NCI-H69 (cell line): ENCODE measurements around the gene XRCC5.
A peak's percentile ranks its signal among the peaks of the same experiment; 100 is the strongest.
"Not testable (repeated sequence)": the region's sequence is repeated elsewhere in the genome, so short reads cannot be mapped to it uniquely, and the experiment has no call there.

Experiments
- DNase-seq: peaks from one replicate; lab custom pipeline; 2025; lab: John Stamatoyannopoulos, UW

The XRCC5 gene

DNA sequence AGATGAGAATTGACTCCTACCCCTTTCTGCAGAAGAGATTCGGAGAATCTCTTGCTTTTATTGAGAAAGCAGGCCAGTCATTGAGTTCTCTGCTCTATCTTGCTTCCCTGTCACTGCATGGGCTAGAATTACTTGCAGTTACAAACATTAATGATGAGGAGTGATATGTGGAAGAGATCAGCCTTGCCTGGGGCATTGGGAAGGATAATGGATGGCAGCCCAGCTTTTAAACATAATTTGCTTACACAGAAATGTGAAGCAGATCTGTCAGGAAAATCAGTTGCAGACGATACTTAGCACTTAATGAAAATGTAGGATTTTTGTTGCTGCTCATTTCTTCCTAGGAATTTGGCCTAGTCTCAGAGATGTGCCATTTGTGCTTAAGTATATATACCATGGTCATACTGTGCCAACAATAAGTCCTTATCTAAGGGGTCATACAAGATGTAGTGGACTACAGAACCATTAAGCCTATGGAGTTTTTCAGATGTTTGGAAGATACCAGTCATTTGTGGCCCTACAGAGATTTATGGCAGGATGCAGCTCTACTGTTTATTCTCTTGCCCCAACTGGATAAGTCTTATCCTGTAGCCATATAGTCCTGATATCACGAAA lies 92.7 kb downstream of the XRCC5 start:
- DNase-seq = peak; percentile 9

DNA sequence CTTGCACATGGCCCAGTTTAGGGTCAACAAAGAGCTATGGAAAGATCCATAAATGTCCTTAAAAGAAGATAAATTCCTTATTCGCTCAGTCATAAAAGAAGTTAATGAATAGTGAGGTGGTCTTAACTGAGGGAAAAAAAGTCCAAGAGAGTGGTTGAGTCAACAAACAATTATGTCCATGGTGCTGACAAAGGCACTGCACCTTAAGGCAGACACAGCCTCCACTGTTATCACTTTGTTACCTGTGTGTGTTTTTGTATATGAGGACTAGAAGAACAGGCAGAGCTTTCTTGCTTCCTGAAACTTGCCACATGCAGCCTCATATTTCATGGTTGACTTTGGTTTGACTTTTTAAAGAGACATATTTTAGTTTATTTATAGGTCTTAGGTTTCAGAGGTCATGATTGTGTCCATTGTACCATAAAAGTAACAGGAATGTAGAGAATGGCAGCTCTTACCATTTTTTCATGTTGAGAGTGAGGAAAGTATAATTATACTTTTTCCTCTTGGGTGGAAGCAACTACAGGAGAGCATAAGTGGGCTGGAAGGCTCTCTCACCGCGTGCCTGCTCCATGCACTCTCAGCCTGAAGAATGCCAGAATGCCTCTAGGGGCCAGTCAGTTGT lies 93.6 kb downstream of the XRCC5 start:
- no peak for DNase-seq

GRCh38 chr2:216205486-216205885 lies 96.3 kb downstream of the XRCC5 start:
- no peak for DNase-seq

GRCh38 chr2:216206041-216206703 lies 97.0 kb downstream of the XRCC5 start:
- DNase-seq = no peak

DNA sequence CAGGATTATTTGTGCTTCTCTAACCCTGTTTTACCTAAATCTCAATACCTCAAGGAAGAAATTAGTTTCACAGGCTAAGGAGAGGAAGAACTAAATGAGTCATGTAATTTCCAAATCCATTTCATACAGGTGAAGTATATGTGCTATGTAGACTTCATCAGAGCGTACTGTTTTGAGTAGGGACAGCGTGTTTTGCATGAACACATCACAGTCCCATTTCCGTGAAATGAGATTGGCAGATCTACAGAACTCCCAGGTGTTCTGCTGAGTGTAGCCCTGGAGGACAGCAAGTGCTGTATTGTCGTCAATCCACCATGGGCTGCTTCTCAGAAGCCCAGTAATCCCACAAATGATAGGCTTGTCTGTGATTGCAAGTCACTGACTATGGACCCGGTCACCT lies 97.7 kb downstream of the XRCC5 start:
- DNase-seq = no peak

DNA sequence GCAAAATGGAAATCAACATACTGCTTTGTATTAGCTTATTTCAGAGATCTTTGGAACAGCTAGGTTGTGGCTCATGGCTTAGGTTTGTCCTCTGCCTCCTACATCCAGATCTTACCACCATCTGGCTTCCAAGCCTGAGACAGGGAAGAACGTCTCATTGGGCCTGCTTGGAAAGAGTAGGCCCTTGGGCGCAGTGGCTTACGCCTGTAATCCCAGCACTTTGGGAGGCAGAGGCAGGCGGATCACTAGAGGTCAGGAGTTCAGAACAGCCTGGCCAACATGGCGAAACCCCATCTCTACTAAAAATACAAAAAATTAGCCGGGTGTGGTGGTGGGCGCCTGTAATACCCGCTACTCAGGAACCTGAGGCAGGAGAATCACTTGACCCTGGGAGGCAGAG lies 99.5 kb downstream of the XRCC5 start:
- not testable (repeated sequence) for DNase-seq

DNA sequence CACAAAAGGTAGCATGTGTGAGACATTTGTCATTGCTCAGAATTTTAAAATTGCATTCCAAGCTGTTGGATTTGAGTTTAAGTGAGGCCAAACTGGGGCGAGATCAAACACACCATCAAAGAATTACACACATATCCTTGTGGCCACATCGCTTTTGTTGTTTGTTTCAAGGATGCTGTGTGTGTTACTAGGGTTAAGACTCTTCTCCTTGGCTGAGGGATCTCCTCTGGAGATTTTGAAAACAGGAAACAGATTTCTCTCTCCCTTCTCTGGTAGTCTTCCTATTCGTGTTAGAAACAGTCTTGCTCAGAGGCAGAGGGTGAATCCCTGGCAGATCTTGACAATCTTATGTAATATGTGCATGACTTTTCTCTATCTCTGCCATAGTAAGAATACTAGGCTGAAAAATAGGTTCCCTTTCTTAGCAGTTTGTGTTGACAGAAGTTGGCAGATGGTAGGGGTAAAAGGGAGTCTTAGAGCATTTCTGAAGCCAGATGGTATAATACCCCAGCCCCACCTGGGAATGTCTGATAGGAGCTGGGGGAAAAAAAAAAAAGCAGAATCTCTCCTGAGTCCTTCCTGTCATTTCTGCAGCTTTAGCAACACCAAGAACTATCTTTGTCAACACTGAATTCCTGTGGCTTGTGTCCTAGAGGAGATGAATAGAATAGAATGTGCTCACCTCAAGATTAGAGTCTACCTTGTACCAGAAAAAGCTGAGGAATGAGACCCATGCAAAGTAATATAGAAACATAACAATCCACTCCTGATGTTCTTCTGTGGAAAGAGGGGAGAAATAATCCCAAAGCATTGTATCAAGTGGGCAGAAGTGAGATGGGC lies 101.8 kb downstream of the XRCC5 start:
- peak; percentile 46 for DNase-seq

GRCh38 chr2:216211614-216212145 lies 102.5 kb downstream of the XRCC5 start:
- no peak for DNase-seq

DNA sequence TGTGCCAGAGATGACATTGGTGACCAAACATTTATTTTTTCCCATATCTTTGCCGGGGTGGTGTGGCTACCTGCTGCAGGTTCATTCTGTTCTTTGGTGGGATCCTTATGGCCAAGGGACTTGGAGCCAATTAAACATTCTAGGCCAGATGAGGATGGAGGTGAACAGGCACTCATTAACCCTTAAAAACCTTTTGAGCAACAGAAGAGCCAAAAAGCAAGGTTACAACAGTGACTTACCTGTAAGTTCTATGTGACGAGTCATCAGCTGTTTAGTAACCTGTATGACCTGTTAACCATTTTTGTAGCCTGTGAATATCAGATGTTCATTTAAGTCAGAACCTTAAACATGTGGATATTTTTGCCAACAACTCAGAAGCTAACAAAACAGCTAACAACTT lies 105.6 kb downstream of the XRCC5 start:
- DNase-seq = no peak

- DNase-seq = peak; percentile 37
Measured at GRCh38 chr2:216215658-216216390, 106.7 kb downstream of the XRCC5 start.

DNA sequence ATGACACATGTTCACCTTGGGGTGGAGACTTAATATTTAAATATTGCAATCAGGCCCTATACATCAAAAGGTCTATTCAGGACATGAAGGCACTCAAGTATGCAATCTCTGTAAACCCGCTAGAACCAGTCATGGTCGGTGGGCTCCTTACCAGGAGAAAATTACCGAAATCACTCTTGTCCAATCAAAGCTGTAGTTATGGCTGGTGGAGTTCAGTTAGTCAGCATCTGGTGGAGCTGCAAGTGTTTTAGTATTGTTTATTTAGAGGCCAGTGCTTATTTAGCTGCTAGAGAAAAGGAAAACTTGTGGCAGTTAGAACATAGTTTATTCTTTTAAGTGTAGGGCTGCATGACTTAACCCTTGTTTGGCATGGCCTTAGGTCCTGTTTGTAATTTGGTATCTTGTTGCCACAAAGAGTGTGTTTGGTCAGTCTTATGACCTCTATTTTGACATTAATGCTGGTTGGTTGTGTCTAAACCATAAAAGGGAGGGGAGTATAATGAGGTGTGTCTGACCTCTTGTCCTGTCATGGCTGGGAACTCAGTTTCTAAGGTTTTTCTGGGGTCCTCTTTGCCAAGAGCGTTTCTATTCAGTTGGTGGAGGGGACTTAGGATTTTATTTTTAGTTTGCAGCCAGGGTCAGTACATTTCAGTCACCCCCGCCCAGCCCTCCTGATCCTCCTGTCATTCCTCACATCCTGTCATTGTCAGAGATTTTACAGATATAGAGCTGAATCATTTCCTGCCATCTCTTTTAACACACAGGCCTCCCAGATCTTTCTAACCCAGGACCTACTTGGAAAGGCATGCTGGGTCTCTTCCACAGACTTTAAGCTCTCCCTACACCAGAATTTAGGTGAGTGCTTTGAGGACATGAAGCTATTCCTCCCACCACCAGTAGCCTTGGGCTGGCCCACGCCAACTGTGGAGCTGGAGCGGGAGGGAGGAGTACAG lies 108.1 kb downstream of the XRCC5 start:
- DNase-seq = no peak

DNA sequence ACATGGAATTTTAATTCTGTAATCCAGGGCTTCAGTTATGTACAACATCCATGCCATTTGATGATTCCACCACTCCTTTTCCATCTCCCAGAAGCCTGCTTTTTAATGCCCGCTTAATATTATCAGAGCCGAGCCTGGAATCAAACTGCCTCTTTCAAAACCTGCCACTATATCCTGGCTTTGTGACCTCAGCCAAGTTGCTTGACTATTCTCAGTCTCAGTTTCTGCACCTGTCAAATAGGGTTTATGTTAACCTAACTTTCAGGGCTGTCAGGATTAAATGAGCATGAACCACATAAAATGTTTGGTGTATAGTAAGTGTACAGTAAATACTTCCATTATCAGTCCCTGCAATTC lies 108.7 kb downstream of the XRCC5 start:
- DNase-seq = no peak

DNA sequence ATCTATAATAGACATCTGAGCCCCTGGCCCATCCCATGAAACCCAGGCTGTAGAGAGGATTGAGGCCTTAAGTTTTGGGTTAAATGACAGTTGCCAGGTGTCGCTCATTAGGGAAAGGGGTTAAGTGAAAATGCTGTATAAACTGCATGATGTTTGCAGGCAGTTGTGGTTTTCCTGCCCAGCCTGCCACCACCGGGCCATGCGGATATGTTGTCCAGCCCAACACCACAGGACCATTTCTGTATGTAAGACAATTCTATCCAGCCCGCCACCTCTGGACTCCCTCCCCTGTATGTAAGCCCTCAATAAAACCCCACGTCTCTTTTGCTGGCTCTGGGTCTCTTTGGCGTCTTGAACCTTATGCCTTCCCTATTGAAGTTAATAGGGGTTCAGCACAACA lies 110.7 kb downstream of the XRCC5 start:
- no peak for DNase-seq

DNA sequence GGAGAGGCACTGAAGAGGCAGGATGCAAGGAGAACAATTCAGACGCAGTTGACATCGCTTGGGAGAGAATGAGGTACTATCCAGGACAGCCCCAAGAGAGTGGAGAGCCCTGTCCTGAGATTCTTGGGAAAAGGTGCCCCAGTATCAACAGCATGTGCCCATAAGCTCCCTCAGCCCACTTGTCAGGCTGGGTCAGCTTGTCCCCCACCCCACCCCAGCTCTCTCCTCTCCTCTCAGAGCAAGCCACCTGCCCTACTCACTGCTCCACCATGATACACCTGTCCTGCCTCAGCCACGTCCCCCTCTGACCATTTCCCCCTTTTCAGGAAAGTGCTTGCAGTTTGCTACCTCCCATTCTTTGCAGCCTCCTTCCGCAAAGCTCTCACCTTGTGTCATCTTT lies 111.8 kb downstream of the XRCC5 start:
- no peak for DNase-seq

DNA sequence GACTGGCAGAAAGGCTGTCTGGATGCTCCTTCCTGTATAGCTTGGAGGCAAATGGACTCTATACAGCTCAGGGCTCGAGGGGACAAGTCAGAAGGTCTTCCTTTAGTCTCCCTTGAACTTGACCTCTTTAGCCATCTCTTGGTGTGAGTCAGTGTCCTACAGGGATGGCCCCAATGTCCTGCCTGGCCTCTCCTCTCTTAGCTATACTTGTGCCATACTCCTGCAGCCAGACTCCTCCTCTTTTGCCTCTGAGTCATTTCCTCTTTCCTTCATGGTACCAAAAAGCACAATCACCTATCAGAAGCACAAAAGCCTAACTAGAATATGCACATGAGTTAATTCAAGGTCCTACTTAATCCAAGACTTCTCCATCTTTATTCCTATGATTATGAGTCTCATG lies 112.7 kb downstream of the XRCC5 start:
- DNase-seq = no peak

- peak; percentile 32 for DNase-seq
Measured at GRCh38 chr2:216222650-216223352, 113.7 kb downstream of the XRCC5 start.

- DNase-seq = no peak
Measured at GRCh38 chr2:216224388-216224787, 115.2 kb downstream of the XRCC5 start.

- no peak for DNase-seq
Measured at GRCh38 chr2:216229277-216229914, 120.2 kb downstream of the XRCC5 start.

DNA sequence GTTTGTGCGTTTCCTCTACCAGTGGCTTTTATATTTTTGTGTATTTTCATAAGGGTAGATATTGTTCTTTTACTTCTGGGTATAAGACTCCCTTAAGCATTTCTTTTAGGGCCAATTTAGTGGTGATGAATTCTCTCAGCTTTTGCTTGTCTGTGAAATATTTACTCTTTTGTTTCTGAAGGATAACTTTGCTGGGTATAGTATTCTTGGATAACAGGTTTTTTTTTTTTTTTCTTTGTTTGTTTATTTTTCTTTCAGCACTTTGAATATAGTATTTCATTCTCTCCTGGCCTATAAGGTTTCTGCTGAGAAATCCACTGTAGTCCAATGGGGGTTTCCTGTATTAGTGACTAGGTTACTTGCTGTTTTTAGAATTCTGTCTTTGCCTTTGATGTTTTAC lies 122.7 kb downstream of the XRCC5 start:
- no peak for DNase-seq

DNA sequence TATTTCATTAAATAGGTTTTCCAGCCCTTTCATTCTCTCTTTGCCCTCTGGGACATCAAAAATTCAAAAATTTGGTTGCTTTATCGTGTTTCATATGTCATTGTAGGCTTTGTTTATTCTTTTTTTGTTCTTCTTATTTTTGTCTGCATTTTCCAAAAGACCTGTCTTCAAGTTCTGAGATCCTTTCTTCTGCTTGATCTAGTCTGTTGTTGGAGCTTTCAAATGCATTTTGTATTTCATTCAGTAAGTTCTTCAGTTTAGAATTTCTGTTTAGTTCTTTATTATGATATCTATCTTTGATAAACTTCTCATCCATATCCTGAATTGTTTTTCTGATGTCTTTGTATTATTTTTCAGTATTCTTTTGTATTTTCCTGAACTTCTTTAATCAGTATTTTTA lies 123.6 kb downstream of the XRCC5 start:
- no peak for DNase-seq
